PFSK-1 (cell line): ENCODE data around the gene EIF4ENIF1.

Experiments
- FOXP2 ChIP-seq: optimal IDR thresholded peaks from 2 replicates; pipeline ENCODE3; 2011; ENCODE audit warnings: borderline replicate concordance, control low read depth, inconsistent platforms; ENCODE audit not compliant: insufficient read depth; ENCODE audit errors: extremely low read length, extremely low read depth
- POLR2AphosphoS5 ChIP-seq: IDR thresholded peaks from 2 replicates; pipeline ENCODE4 v1.6.1; 2012; ENCODE audit warnings: low read depth, mild to moderate bottlenecking, control low read depth, low read length, moderate library complexity
- SIN3A ChIP-seq: IDR thresholded peaks from 2 replicates; pipeline ENCODE4 v1.6.1; 2012; ENCODE audit warnings: mild to moderate bottlenecking, low read length, moderate library complexity, borderline replicate concordance; ENCODE audit not compliant: insufficient read depth
- TAF1 ChIP-seq: IDR thresholded peaks from 2 replicates; pipeline ENCODE4 v1.6.1; 2012; ENCODE audit warnings: low read length, control low read depth, borderline replicate concordance; ENCODE audit not compliant: insufficient read depth
- TF ChIP-seq, protein P1 (sequence below), 2 experiments: IDR thresholded peaks; 2 replicates each; pipeline versions ENCODE4 v1.6.1 to v1.8.0; 2011 to 2012; ENCODE audit warnings: low read depth in 2 of 2, low read length in 2 of 2, control low read depth in 1 of 2, inconsistent platforms in 1 of 2, mild to moderate bottlenecking in 1 of 2, moderate library complexity in 1 of 2; ENCODE audit not compliant: insufficient read depth in 1 of 2

Gene EIF4ENIF1

DNA sequence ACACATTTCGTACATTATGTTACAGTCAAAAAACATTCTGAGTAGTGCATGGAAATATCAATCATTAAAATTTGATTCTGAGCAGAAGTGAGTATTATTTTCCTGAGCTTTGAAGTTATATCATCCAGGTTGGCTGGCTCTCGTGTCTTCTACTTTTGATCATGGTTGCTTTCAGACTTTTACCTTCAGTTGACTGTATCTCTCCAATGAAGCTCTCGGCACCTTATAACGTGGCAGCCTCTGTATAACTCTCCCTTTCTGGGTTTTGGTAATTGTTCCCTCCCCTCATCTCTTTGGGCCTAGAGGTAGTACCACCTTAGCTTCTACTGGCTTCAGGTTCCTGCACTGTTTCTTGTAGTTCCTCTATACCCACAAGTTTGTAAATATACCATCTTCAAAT is 18.9 kb upstream of the EIF4ENIF1 start:
- TF ChIP-seq TAF1 (no peak), POLR2AphosphoS5 (no peak), SIN3A (no peak), FOXP2 (no peak)
- TF ChIP-seq, protein P1, sequence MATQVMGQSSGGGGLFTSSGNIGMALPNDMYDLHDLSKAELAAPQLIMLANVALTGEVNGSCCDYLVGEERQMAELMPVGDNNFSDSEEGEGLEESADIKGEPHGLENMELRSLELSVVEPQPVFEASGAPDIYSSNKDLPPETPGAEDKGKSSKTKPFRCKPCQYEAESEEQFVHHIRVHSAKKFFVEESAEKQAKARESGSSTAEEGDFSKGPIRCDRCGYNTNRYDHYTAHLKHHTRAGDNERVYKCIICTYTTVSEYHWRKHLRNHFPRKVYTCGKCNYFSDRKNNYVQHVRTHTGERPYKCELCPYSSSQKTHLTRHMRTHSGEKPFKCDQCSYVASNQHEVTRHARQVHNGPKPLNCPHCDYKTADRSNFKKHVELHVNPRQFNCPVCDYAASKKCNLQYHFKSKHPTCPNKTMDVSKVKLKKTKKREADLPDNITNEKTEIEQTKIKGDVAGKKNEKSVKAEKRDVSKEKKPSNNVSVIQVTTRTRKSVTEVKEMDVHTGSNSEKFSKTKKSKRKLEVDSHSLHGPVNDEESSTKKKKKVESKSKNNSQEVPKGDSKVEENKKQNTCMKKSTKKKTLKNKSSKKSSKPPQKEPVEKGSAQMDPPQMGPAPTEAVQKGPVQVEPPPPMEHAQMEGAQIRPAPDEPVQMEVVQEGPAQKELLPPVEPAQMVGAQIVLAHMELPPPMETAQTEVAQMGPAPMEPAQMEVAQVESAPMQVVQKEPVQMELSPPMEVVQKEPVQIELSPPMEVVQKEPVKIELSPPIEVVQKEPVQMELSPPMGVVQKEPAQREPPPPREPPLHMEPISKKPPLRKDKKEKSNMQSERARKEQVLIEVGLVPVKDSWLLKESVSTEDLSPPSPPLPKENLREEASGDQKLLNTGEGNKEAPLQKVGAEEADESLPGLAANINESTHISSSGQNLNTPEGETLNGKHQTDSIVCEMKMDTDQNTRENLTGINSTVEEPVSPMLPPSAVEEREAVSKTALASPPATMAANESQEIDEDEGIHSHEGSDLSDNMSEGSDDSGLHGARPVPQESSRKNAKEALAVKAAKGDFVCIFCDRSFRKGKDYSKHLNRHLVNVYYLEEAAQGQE (IDR thresholded peaks at IDR 0.05; ENCODE audit: insufficient read depth in 1 of 2, low read depth in 2 of 2, low read length in 2 of 2) = no peak

DNA sequence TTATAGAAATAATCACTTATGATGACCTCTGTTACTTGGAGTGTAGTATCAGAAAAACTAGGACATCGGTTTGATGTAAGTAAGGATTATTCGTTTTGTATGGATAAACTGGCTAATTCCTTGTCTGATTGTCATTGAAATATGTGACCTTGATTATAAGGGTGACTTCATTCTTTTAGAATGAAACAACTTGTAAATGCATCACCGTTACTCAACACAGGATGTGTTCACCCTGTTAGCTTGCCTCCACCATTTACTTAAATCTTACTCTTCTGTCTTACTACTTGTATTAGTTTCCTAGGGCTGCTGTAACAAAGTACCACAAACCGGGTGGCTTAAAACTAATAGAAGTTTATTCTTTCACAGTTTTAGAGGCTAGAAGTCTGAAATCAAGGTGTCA is 14.6 kb upstream of the EIF4ENIF1 start:
- TF ChIP-seq POLR2AphosphoS5 (no peak), FOXP2 (no peak), TAF1 (no peak), SIN3A (no peak)
- TF ChIP-seq, protein P1 (IDR thresholded peaks at IDR 0.05; ENCODE audit: insufficient read depth in 1 of 2, low read depth in 2 of 2, low read length in 2 of 2) = no peak

DNA sequence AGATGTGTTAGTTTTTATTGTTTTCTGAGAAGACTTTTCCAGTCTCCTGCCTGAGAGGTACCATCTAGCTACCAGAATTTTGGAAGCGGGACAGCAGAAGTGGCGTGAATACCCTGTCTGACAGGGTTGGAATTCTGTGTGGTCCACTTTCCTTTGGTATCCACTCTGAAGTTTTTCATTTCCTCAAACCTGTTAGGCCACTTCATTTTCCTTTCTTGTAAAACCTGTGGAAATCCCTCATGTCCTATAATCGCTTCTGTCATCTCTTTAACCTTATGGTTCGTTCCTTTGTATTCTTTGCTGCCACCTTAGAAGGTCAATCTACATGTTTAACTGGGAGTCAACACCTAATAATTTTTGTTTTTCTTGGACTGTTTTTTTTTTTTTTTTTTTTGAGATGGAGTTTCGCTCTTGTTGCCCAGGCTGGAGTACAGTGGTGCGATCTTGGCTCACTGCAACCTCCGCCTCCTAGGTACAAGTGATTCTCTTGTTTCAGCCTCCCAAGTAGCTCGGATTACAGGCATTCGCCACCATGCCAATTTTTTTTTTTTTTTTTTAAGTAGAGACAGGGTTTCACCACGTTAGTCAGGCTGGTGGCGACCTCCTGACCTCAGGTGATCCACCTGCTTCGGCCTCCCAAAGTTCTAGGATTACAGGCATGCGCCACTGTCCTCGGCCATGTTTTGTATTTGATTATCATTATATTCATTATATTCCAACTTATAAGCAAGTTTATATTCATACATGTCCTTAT is 13.7 kb upstream of the EIF4ENIF1 start:
- TF ChIP-seq POLR2AphosphoS5 (no peak), SIN3A (no peak), TAF1 (no peak), FOXP2 (no peak)
- TF ChIP-seq, protein P1 (IDR thresholded peaks at IDR 0.05; ENCODE audit: insufficient read depth in 1 of 2, low read depth in 2 of 2, low read length in 2 of 2) = no peak

DNA sequence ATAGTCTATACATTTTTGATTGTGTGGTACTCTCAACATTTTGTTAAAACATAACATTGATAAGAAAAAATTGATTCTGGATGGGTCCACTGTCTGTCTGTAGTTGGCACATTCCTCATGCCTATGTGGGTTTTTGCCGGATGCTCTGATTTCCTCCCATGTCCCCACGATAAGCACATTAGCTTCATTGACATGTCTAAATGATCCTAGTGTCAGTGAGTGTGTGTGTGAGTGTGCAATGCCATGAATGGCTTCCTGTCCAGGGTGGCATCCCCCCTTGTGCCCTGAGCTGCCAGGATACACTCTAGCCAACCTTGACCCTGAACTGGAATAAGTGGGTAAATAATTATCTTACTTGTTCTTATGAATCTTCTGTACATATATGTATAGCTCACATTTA is 12.1 kb upstream of the EIF4ENIF1 start:
- TF ChIP-seq TAF1 (no peak), POLR2AphosphoS5 (no peak), FOXP2 (no peak), SIN3A (no peak)
- TF ChIP-seq, protein P1 (IDR thresholded peaks at IDR 0.05; ENCODE audit: insufficient read depth in 1 of 2, low read depth in 2 of 2, low read length in 2 of 2) = no peak
